Measurements from ENCODE around the gene RAD21L1.
"Not testable (repeated sequence)": the region's sequence is repeated elsewhere in the genome, so short reads cannot be mapped to it uniquely, and the experiment has no call there.

The RAD21L1 gene

DNA sequence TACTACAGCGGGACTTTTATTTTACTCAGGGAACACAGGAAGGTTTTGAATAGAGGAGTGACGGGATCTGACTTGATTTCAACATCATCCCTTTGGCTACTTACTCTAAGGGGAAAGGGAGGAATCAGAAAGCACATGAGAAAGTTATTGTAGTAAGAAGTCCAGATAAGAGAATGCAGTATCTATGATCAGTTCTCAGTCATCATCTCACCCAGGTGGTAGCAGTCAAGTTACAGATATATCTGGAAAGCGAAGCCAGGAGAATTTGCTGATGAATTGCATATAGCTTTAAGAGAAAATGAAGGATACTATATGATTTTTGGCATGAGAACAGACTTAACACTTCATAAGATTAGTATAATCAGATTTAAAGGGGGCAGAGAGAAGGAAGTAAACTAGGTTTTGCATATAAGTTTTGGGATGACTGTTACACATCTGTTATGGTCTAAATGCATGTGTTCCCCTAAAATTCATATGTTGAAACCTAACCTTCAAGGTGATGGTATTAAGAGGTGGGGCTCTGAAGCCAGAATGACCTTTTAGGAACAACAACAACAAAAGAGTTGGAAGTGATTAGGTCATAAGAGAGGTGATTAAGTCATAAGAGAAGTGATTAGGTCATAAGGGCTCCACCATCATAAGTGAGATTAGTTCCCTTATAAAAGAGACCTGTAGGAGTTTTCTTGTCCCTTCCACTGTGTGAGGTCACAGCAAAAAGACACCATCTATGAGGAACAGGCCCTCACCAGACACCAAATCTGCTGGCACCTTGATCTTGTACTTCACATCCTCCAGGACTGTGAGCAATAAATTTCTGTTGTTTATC is 6.7 kb downstream of the RAD21L1 start:
- DNase-seq = no peak

DNA sequence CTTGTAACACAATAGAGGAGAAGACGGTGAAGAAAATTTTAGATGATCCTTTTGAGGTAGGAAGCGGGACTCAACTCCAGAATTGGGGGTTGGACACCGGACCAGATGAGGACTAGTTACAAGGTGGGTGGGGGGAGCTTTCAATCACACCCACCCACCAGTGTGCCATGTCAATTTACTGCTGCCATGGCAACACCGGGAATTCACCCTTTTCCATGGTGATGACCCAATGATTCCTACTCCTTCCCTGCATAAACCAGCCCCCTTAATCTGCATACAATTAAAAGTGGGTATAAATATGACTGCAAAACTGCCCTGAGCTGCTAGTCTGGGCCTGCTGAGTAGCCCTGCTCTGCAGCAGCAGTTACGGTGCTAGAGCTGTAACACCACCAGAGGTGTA is 14.7 kb downstream of the RAD21L1 start:
- DNase-seq = no peak

DNA sequence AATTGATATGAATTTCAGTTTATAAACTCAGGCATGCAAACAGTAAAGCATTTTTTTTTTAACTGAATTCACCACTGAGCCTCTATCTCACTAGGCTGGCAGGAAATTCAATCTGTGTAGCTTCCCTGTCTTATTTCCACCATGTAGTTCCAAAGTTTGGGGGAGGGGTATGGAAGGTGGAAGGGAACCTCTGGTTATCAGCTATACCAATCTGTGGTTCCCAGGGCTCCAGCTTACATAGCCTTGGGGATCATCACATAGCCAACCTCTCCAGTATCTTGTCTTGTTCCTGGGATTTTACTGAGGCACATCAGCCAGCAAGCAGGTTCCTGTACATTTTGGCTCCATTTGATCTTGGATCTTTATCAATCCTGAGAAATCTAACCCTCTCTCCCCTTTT is 15.6 kb downstream of the RAD21L1 start:
- peak; percentile 24 for DNase-seq

DNA sequence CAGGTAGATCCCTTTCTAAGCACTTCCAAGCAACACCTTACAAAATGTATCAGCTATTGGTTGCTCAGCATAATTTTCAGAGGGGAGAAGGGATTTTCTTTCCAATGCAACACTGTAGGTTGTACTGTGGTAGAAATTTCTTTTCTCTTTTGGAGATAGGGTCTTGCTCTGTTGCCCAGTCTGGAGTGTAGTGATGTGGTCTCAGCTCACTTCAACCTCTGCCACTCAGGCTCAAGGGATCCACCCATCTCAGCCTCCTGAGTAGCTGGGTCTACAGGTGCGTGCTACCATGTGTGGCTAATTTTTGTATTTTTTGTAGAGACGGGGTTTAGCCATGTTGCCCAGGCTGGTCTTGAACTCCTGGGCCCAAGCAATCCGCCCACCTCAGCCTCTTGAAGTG is 16.3 kb downstream of the RAD21L1 start:
- DNase-seq = no peak

DNA sequence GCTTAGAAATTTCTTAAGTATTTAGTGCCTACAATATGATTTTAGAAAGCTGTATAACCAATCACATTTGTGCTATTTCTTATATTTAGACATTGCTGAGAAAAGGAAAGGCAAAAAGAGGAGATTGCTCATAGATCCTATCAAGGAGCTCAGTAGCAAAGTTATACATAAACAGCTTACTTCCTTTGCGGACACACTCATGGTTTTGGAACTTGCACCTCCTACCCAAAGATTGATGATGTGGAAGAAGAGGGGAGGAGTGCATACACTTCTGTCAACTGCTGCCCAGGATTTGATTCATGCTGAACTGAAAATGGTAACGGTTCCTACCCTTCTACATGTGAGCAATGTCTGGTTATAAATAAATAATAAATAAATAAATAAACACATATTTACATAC is 16.7 kb downstream of the RAD21L1 start:
- DNase-seq = peak; percentile 91

DNA sequence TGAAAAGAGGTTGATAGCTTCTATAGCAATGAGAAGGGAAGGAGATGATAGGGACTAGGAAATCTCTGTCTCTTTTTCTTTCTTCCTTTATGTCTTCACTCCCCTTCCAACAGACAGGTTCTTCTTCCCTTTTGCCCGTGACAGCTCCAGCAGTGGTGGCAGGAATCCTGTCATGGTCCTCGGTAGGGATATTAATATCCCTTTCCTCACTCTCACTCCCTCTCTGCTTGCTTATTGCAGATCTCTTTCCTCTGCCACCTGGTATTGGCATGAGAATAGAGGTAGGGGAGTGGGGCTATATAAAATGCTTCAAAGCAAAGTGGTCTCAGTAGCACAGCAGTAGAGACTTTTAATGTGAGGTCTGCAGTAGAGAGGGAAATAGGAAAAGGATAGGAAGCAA is 19.7 kb downstream of the RAD21L1 start:
- DNase-seq = no peak

DNA sequence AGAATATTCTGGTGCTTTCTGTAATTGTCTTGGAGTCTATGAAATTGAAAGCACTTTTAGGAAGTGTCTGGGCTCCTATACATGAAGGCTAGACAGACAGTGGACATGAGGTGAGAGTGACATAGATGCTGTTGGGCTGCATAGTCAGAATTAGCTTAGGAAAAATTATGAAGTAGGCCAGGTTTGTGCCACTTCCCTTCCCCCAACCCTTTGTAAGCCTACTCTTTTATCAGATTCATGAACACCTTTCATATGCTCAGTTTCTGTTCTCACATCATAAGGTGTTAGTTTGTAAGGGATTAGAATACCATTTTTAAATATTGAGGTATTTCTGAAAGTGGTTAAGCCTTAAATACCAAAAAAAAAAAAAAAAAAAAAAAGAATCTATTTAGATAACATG is 21.8 kb downstream of the RAD21L1 start:
- no peak for DNase-seq

DNA sequence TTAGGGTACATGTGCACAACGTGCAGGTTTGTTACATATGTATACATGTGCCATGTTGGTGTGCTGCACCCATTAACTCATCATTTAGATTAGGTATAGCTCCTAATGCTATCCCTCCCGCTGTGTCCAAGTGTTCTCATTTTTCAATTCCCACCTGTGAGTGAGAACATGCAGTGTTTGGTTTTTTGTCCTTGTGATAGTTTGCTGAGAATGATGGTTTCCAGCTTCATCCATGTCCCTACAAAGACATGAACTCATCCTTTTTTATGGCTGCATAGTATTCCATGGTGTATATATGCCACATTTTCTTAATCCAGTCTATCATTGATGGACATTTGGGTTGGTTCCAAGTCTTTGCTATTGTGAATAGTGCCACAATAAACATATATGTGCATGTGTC is 24.4 kb downstream of the RAD21L1 start:
- DNase-seq = not testable (repeated sequence)

DNA sequence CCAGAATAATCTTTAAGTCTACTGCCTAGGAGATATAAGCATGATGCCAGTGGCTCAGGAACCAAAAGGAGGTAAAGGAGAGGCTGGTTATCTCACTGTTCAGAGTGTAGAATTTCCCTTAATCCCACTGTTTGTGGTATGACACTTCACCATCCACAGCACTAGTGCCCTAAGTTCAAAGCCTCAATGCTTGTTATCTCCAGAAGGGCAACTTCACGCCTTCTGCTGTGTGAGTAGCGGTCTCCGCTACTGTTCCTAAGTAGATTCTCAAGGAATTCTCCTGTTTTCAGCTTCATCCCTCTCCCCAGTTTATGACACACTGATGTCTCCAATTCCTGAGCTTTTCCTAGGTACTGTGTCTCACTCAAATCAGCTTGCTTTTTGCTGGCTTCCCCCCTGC is 26.6 kb downstream of the RAD21L1 start:
- no peak for DNase-seq

DNA sequence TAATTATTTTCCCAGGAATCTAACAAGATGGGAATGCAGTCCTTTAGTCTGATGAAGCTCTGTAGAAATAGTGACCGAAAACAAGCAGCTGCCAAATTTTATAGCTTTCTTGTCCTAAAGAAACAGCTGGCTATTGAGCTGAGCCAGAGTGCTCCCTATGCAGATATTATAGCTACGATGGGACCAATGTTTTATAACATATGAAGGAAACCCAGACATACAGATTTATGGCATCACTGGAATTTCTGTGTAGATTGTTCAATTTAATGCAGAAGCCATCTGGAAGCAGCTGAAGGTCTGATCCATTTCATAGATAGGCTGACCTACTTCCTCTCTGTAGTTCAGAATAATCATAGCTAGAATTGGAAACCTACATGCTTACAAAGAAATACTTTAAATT is 28.4 kb downstream of the RAD21L1 start:
- no peak for DNase-seq

DNA sequence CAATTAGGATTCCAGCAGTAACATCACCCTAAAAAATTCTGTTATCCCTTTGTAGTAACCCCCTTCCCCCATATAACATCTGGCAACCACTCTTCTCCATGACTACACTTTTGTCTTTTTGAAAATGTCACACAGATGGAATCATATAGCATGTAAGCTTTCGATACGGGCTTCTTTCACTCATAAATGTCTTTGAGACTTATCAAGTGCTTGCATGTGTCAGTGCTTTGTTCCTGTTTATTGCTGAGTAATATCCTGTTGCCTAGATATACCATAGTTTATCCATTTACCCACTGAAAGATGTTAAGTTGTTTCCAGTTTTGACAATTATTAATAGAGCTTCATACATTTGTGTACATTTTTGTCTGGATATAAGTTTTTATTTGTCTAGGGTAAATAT is 29.8 kb downstream of the RAD21L1 start:
- DNase-seq = no peak

DNA sequence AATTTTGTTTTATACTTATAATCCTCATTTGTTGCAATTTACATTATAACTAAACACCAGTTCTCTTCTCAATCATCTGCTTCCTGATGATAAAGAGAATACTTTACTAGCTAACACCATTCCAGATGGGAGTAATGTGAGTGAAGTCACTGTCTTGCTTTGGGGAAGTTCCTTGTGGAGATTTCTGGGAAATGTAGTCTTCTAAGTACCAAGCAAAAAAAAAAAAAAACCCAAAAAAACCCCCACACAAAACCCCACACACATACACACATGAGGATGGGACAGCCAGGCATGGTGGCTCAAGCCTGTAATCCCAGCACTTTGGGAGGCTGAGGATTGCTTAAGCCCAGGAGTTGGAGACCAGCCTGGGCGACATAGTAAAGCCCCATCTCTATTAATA is 38.0 kb downstream of the RAD21L1 start:
- peak; percentile 10 for DNase-seq

DNA sequence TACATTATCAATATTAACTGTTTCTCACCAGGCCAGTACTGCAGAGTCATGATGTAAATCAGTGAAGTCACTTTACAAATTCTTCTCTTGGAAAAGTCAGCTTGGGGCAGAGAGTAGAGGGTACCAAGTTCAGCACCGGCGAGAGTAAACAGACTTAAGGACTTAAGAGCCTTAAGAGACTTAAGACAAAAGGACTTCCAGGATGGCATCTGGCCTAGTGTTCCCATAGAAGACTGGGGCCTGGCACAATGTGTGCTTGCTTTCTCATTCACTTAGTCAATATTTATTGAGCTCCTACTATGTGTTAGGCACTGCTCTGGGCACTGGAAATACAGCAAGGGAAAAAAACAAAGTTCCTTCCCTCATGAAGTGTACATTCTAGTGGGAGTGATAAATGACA is 38.9 kb downstream of the RAD21L1 start:
- no peak for DNase-seq

DNA sequence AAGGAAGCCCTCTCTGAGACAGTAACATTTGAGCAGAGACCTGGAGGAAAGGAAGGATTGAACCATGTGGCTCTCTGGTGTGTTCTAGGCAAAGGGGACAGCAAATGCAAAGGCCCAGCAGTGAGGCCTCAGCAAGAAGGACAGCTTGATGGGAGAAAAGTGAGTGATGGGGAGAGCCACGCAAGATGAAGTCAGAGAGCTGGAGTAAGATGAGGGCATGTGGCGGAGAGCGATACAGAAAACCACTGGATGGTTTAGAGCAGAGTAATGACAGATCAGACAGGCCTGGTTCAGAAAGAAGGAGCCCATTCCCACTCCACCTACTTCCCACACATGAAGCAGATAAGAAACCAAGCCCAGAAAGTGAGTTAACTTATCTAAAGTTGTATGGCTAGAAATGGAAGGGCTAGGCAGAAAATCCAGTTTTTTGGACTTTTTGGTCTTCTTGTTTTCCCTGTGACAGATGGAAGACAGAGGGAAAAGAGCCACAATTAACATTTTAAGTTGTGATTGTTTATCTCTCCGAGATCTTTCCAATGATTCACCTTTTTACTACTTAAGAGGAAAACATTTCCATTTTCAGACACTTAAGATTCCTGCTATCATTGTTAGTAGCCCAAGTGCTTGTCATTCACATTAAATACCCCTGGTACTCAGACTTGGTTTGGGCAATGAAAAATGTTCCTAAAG is 39.5 kb downstream of the RAD21L1 start:
- DNase-seq = peak; percentile 8

DNA sequence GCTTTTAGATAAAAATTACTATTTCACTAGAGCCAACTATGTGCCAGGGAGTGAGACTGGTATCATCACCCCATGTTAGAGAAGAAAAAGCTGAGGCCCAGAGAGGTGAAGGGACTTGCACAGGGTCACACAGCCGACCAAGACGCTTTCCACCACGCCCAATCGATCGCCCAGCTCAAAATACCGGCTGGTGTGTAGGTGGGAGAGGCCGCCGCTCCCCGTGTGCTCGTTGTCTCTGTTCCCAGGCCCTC is 40.0 kb downstream of the RAD21L1 start:
- DNase-seq = no peak

DNA sequence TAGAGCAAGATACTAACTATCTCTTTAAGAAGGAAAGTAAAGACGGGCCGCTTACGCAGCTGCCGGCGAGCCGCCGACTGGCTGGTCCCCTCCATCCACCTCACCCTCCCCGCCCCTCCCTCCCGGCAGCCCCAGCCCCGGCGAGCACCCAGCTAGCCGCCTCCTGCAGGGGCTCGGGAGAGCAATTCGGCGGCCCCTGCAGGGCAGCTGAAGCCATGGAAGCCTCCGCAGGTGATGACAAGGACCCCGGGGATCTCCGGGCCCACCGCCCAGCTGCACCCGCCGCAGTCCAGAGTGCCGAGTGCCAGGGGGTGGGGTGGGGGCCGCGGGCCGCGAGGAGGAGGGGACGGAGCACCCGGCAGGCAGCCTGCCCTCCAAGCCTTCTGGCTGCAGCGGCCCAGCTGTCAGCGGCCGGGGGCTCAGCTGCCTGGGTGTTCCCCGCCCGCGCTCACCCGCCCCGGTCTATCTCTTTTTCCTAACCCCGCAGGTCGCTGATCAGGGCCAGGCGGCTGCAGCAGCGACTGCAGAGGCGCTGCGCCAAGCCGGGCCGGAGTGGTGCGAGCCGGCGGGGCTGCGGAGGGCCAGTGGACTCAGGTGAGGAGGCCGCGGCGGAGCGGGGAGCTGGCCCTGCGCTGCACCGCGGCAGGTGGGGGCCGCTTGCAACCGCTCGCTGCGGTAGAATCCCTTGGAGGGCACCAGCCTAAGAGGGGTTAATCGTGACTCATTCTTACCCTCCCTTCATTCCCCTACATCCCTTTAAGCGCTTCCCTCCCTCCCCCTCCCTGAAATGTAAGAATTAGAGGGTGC is 40.5 kb downstream of the RAD21L1 start, which contains the start of gene SNPH:
Gene SNPH (plus strand): TSS at position 128 of the 807 bp plus-strand sequence. CDS start 29,946 bp downstream, outside the sequence.
- peak; percentile 77 for DNase-seq

DNA sequence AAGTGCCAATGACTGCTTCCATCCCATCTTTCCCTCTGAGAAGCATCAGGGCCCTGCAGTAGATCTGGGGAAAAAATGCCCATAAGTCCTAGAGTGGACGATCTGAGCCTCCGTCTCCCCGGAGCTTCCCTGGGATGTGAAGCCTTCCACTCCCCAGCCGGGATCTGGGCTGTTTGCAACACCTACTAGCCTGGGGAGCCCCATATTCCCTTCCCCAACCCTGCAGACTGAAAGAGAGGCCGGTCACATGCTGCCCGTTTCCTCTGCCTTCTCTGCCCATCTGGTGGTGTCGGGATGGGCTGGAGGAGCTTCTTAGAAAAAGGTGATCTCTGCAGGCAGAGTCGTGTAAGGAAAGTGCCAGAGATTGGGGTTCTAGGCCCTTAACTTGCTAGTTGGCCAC is 41.3 kb downstream of the RAD21L1 start:
- no peak for DNase-seq

DNA sequence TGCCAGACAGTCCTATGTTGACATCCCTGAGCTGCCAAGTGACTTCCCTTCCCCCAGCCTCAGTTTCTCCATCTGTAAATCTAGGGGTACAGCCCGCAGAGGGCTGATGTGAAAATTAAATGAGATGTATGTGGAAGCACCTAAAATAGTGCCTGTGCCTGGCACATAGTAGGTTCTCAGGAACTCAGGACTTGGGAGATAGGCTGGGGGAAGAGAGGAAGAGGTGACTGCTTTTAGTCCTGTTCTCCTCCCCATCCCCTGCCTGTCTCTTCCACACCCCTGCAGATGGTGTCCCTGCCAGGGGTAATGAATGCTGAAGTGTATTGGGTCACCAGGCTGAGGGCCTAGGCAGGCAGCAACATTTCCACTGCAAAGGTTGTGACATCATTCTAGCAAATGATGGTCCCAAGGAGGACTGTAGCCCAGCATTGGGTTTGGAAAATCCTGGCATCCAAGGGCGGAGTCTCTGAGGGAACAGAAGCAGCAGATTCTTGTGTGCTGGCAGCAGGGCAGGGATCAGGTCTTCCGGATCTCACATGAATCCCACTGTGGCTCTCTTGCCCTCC is 42.0 kb downstream of the RAD21L1 start:
- DNase-seq = no peak

DNA sequence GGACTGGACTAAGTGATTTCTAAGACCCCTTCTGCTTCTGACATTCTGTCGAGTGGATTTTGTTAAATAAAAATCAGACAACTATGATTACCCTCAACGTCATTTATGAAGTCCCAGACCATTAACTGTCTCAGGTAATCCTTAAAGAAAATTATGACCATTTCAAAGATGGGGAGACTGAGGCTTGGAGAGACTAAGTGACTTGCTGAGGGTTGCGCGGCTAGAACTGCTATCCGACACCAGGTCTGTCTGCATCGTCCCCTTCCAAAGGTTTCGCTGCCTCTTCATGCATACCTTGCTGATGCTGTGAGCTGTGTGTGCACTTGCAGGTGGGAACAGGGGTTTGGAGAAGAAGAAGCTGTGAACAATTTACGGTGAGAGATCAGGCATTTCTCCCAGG is 43.4 kb downstream of the RAD21L1 start:
- no peak for DNase-seq

DNA sequence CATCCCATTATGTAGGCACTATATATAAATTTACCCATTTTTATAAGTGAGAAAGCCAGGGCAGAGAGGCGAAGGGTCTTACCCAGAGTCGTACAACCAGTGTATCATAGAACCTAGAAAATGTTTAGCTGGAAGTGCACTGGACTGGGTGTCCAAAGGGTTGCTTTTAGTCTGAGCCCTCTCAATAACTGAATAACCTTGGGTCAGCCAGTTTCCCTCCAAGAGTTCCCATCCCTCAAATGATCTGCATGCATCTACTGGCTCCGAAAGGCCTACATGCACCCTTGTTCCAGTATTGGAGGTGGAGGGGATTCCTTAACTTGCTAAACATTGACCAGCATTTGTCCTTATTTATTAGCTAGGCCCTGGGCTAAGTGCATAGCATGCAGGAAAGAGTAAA is 44.0 kb downstream of the RAD21L1 start:
- DNase-seq = no peak

DNA sequence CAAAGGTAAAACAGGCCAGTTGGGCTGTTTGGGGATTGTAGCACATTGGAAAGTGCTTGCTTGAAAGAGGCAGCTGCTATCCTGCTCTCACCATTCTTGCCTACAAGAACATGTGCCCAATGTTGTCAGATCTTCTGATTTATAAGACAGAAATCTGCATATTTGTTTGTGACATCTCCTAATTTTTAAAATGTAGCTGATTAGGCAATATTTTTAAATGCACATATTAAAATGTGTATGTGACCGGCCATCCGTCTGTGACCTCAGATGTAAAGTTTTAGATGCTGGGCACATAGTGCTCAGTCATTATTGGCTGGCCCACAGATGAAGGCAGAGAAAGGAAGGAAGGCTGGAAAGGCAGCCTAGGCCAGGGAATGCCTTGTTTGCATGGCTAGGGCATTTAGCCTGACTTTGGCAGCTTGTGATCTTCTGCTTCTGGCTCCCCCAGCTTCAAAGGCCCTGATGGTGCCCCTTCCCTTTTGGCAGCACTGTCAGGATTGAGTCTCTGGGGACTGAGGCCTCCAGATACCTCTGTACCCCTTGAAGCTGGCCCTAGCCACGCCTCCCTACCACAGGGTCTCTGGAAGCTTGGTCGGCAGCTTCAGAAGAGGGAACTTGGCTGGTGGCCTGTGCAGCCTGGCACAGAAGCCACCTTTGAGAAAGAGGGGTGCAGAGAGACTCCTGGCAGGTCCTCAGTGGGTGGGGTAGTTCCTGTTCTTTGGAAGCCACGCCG is 46.7 kb downstream of the RAD21L1 start:
- DNase-seq = no peak

DNA sequence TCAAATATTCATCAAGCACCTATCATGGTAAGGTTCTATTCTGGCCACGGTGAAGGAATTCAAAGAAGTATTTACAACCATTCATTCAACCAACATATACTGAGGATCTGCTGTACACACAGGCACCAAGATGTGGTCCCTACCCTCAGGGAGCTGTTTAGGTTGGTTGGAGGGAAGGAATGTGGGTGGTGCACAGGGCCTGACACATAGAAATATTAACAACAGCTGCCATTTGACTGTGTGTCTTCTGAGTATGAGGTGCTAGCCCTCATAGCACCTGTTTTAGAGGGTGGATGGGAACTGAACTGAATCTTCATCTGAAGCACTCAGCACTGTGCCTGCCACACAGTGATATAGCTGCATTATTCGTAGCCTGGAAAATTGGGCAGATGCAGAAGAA is 47.5 kb downstream of the RAD21L1 start:
- no peak for DNase-seq

All from EL (cell line).